Peyer's patch (tissue), 4 donors: ENCODE measurements around the gene PXMP4.

Experiments
- POLR2A ChIP-seq, 2 donors: fragments of 450-650 bp; IDR thresholded peaks; one replicate each; pipeline ENCODE4 v1.5.1; 2017; ENCODE audit warnings: antibody characterized with exemption in 2 of 2, mild to moderate bottlenecking in 2 of 2, moderate library complexity in 2 of 2
- TF ChIP-seq, protein P1 (sequence below), 6 experiments: fragments of 450-650 bp in 4 of 6; fragments of 200-600 bp in 2 of 6; sonication (generic) in 1 of 6; IDR thresholded peaks; one replicate each; pipeline ENCODE4 v1.5.1; 2017 to 2019; ENCODE audit warnings: antibody characterized with exemption in 6 of 6, mild to moderate bottlenecking in 3 of 6, moderate library complexity in 1 of 6

DNA sequence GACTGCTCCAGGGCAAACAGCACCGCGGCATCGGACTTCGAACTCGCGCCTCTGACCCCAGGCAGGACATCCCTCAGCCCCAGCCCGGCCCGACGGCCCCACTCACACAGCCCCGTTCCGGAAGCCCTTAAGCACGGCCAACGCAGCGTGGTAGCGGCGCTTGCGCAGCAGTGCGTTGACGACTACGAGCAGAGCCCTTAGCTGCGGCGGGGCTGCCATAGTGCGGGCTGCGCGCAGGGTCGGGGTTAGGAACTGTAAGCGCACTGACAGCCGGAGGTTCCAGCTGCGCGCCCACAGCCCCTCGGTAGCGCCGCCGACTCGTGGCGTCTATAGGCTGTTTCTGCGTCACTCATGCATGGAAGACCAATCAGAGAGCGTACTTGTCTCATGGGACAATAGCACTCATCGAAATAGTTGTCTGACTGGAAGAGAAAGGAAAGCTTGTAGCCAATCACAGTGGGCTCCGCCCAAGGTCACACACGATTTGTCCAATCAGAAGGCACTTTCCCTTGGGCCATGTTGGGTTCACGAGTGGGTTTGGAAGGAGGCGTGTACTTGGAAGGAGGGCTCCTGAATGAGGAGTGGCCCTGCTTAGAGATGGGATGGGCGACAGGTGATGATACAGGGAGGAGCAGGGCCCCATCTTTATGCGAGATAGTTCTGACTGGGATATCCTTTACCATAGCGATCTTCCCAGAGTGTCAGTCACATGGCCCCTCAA lies at the start of gene PXMP4:
- TF ChIP-seq POLR2A (IDR thresholded peaks at IDR 0.05) = peak; percentile 47 to 51
- TF ChIP-seq, protein P1, sequence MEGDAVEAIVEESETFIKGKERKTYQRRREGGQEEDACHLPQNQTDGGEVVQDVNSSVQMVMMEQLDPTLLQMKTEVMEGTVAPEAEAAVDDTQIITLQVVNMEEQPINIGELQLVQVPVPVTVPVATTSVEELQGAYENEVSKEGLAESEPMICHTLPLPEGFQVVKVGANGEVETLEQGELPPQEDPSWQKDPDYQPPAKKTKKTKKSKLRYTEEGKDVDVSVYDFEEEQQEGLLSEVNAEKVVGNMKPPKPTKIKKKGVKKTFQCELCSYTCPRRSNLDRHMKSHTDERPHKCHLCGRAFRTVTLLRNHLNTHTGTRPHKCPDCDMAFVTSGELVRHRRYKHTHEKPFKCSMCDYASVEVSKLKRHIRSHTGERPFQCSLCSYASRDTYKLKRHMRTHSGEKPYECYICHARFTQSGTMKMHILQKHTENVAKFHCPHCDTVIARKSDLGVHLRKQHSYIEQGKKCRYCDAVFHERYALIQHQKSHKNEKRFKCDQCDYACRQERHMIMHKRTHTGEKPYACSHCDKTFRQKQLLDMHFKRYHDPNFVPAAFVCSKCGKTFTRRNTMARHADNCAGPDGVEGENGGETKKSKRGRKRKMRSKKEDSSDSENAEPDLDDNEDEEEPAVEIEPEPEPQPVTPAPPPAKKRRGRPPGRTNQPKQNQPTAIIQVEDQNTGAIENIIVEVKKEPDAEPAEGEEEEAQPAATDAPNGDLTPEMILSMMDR (IDR thresholded peaks at IDR 0.05) = peak in 1 of 6 experiments; percentile 13
